ENCODE measurements around the gene TBL1X. TPM values are rescaled to one million over a fixed set of nuclear protein-coding genes. Genes with fewer than 3 reads are reported as not detected.

Gene TBL1X
- total RNA-seq, 2 donors from 2014 or later: 12.3 to 14.0 TPM

- no peak for TF ChIP-seq CTCF (IDR thresholded peaks at IDR 0.05)
- no peak for DNase-seq (ENCODE audit: low spot score)
Observed at GRCh38 chrX:9569876-9570301, 105.0 kb downstream of the TBL1X start.

GRCh38 chrX:9573282-9574106 is 108.6 kb downstream of the TBL1X start:
- DNase-seq (ENCODE audit: low spot score): no peak
- H3K27me3 ChIP-seq: no peaks in the 10 kb centered on the region
- no peak overlapping the region for H3K4me3 ChIP-seq
- H3K27ac ChIP-seq: no peak overlapping the region
- no peak for TF ChIP-seq CTCF (IDR thresholded peaks at IDR 0.05)
- no peaks in the 10 kb centered on the region for H3K9me3 ChIP-seq
- no peaks in the 10 kb centered on the region for H3K4me1 ChIP-seq
- H3K36me3 ChIP-seq: no peaks in the 10 kb centered on the region

More at GRCh38 chrX:9569876-9570301, 105.0 kb downstream of the TBL1X start:
- Histone ChIP-seq H3K4me3 (no peak overlapping the region), H3K27ac (no peak overlapping the region), H3K4me1 (peaks cover 0 to 16% of the 10 kb centered on the region in 2 donors), H3K27me3 (no peaks in the 10 kb centered on the region), H3K36me3 (no peaks in the 10 kb centered on the region), H3K9me3 (no peaks in the 10 kb centered on the region)

- no peak for DNase-seq (ENCODE audit: low spot score)
- H3K4me3 ChIP-seq: no peak overlapping the region
- H3K4me1 ChIP-seq: no peaks in the 10 kb centered on the region
- H3K27me3 ChIP-seq: no peaks in the 10 kb centered on the region
- H3K9me3 ChIP-seq: no peaks in the 10 kb centered on the region
- no peak overlapping the region for H3K27ac ChIP-seq
- no peaks in the 10 kb centered on the region for H3K36me3 ChIP-seq
- TF ChIP-seq CTCF (IDR thresholded peaks at IDR 0.05): no peak
Observed at GRCh38 chrX:9576059-9576458, 111.2 kb downstream of the TBL1X start.

GRCh38 chrX:9577555-9577954 is 112.7 kb downstream of the TBL1X start:
- Histone ChIP-seq H3K4me3 (no peak overlapping the region), H3K27me3 (no peaks in the 10 kb centered on the region), H3K36me3 (no peaks in the 10 kb centered on the region), H3K9me3 (no peaks in the 10 kb centered on the region), H3K27ac (no peak overlapping the region), H3K4me1 (no peaks in the 10 kb centered on the region)
- no peak for TF ChIP-seq CTCF (IDR thresholded peaks at IDR 0.05)
- no peak for DNase-seq (ENCODE audit: low spot score)

GRCh38 chrX:9578083-9578779 is 113.4 kb downstream of the TBL1X start:
- no peak for DNase-seq (ENCODE audit: low spot score)

More at GRCh38 chrX:9578083-9578779, 113.4 kb downstream of the TBL1X start:
- Histone ChIP-seq H3K36me3 (no peaks in the 10 kb centered on the region), H3K27me3 (no peaks in the 10 kb centered on the region), H3K9me3 (no peaks in the 10 kb centered on the region), H3K27ac (no peak overlapping the region), H3K4me1 (no peaks in the 10 kb centered on the region), H3K4me3 (no peak overlapping the region)
- no peak for TF ChIP-seq CTCF (IDR thresholded peaks at IDR 0.05)

Measured in right atrium auricular region (tissue), 2 donors.